Measurements from ENCODE around the gene SPTSSB.

DNA sequence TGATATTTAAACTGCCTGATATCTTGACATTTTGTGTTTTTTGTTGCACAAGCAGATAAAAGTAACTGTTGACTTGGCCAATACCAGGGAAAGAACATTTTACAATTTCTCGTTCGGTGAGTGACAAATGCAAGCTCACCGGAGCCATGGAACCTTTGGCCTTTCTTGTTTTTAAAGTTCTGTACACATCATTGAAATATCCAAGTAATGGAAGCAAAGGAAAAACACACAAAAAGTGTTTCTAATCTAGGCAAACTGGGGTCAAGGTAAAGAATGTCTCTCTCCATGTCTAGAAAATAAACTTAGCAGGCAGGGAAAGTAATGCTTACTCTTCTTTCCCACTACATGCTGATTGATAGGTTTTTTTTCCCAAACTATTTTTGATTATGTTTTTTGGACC, 27.8 kb downstream of the SPTSSB start:
- TF ChIP-seq FOXK1 (CRISPR knock-in tag; IDR thresholded peaks at IDR 0.05; ENCODE audit: borderline replicate concordance) (no peak), JUND (IDR thresholded peaks at IDR 0.05; ENCODE audit: borderline replicate concordance, low read depth, low read length) (no peak), JUND (tag; IDR thresholded peaks at IDR 0.05; ENCODE audit: borderline replicate concordance, low read depth, low read length) (no peak), ARNT (IDR thresholded peaks at IDR 0.05) (no peak), ASH1L (IDR thresholded peaks at IDR 0.05; ENCODE audit: borderline replicate concordance, low read depth, partially characterized antibody) (no peak), SMC3 (conservative IDR thresholded peaks at IDR 0.05; ENCODE audit: insufficient read depth, low read depth, low read length) (no peak), TAF7 (tag; IDR thresholded peaks at IDR 0.05) (no peak), BRD4 (IDR thresholded peaks at IDR 0.05) (no peak), KDM1A (IDR thresholded peaks at IDR 0.05) (no peak), PHB2 (IDR thresholded peaks at IDR 0.05; ENCODE audit: low read depth) (no peak)
- TF ChIP-seq, protein P1, sequence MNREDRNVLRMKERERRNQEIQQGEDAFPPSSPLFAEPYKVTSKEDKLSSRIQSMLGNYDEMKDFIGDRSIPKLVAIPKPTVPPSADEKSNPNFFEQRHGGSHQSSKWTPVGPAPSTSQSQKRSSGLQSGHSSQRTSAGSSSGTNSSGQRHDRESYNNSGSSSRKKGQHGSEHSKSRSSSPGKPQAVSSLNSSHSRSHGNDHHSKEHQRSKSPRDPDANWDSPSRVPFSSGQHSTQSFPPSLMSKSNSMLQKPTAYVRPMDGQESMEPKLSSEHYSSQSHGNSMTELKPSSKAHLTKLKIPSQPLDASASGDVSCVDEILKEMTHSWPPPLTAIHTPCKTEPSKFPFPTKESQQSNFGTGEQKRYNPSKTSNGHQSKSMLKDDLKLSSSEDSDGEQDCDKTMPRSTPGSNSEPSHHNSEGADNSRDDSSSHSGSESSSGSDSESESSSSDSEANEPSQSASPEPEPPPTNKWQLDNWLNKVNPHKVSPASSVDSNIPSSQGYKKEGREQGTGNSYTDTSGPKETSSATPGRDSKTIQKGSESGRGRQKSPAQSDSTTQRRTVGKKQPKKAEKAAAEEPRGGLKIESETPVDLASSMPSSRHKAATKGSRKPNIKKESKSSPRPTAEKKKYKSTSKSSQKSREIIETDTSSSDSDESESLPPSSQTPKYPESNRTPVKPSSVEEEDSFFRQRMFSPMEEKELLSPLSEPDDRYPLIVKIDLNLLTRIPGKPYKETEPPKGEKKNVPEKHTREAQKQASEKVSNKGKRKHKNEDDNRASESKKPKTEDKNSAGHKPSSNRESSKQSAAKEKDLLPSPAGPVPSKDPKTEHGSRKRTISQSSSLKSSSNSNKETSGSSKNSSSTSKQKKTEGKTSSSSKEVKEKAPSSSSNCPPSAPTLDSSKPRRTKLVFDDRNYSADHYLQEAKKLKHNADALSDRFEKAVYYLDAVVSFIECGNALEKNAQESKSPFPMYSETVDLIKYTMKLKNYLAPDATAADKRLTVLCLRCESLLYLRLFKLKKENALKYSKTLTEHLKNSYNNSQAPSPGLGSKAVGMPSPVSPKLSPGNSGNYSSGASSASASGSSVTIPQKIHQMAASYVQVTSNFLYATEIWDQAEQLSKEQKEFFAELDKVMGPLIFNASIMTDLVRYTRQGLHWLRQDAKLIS (CRISPR knock-in tag; IDR thresholded peaks at IDR 0.05) = no peak
